ENCODE data around the gene RUFY1.
"Not testable (repeated sequence)": the region's sequence is repeated elsewhere in the genome, so short reads cannot be mapped to it uniquely, and the experiment has no call there.

Gene RUFY1

GRCh38 chr5:179542170-179542569, 8.2 kb upstream of the RUFY1 start:
- DNase-seq, result no peak

- DNase-seq, result not testable (repeated sequence)
These were observed 7.1 kb upstream of the RUFY1 start for GRCh38 chr5:179543275-179543674.

- no peak for DNase-seq
These were observed 2.7 kb downstream of the RUFY1 start for GRCh38 chr5:179553006-179553405.

- no peak for DNase-seq
These were observed 3.5 kb downstream of the RUFY1 start for GRCh38 chr5:179553875-179554274.

- no peak for DNase-seq
These were observed 4.6 kb downstream of the RUFY1 start for GRCh38 chr5:179554981-179555380.

GRCh38 chr5:179558261-179558799, 8.0 kb downstream of the RUFY1 start:
- DNase-seq, result not testable (repeated sequence)

GRCh38 chr5:179558932-179559283, 8.6 kb downstream of the RUFY1 start:
- DNase-seq, result peak; percentile 85

- peak; percentile 98 for DNase-seq
These were observed 9.2 kb downstream of the RUFY1 start for GRCh38 chr5:179559284-179560252.

- DNase-seq, result no peak
These were observed 14.2 kb downstream of the RUFY1 start for GRCh38 chr5:179564526-179564925.

GRCh38 chr5:179568721-179569120, 18.4 kb downstream of the RUFY1 start:
- DNase-seq, result no peak

GRCh38 chr5:179572386-179572785, 22.0 kb downstream of the RUFY1 start:
- DNase-seq, result no peak

- no peak for DNase-seq
These were observed 27.1 kb downstream of the RUFY1 start for GRCh38 chr5:179577286-179577960.

- DNase-seq, result no peak
These were observed 35.6 kb downstream of the RUFY1 start for GRCh38 chr5:179585941-179586401.

GRCh38 chr5:179588166-179588565, 37.8 kb downstream of the RUFY1 start:
- no peak for DNase-seq

- no peak for DNase-seq
These were observed 45.6 kb downstream of the RUFY1 start for GRCh38 chr5:179595916-179596315.

GRCh38 chr5:179596421-179596820, 46.1 kb downstream of the RUFY1 start:
- DNase-seq, result peak; percentile 93

GRCh38 chr5:179599100-179599499, 48.7 kb downstream of the RUFY1 start:
- DNase-seq, result no peak

GRCh38 chr5:179599566-179599965, 49.2 kb downstream of the RUFY1 start:
- DNase-seq, result no peak

- DNase-seq, result no peak
These were observed 49.6 kb downstream of the RUFY1 start for GRCh38 chr5:179599973-179600372.

- no peak for DNase-seq
These were observed 51.7 kb downstream of the RUFY1 start for GRCh38 chr5:179601871-179602625.

GRCh38 chr5:179603308-179603707, 53.0 kb downstream of the RUFY1 start:
- DNase-seq, result no peak

GRCh38 chr5:179605026-179605833, 54.9 kb downstream of the RUFY1 start:
- no peak for DNase-seq
